Measurements from ENCODE around the gene TP53I11. TPM values are rescaled to one million over a fixed set of nuclear protein-coding genes. Genes with fewer than 3 reads are reported as not detected.

Gene TP53I11
- total and polyA plus RNA-seq, 2 donors (not counting 3 experiments of a cell fraction or from before 2014, with no cell fraction given), result 31.5 to 79.4 TPM

DNA sequence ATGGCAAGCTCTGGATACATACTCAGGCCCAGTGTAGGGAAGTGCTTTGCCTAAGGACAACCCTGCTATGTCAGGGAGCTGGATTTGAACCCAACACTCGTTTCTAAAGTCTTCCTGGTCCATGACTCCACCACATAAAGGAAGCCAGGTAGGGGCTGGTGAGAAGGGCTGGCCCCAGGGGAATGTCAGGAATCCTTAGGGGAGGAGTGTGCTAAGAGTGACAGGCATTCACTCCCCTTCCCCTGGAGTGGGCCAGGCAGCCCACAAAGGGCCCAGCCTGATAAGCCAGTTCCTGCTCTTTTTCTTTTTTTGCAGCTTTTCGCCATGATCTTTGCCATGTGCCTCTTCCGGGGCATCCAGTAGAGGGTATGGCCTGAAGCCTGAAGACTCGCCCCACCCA is 21.9 kb downstream of the TP53I11 start:
- Histone ChIP-seq H3K36me3 (ENCODE audit: control insufficient read depth in 2 of 2, extremely low read depth in 1 of 2, insufficient read depth in 2 of 2, low read length in 2 of 2) (peaks cover 0 to 4% of the 10 kb centered on the region in 2 experiments), H3K9me1 (replicated peaks; ENCODE audit: control insufficient read depth, extremely low read depth, insufficient read depth, low read length) (no peaks in the 10 kb centered on the region), H3K79me2 (ENCODE audit: control insufficient read depth, insufficient read depth, low read length) (no peaks in the 10 kb centered on the region), H3K9ac (replicated peaks; ENCODE audit: extremely low read depth, insufficient read depth, low read length) (no peak overlapping the region), H3K4me1 (ENCODE audit: control insufficient read depth, extremely low read depth, insufficient read depth, low read length) (no peaks in the 10 kb centered on the region), H3K4me2 (ENCODE audit: insufficient read depth, low read length) (no peak overlapping the region), H3K27ac (ENCODE audit: insufficient read depth, low read depth, low read length) (no peak overlapping the region), H4K20me1 (replicated peaks; ENCODE audit: control insufficient read depth, extremely low read depth, insufficient read depth, low read length) (no peaks in the 10 kb centered on the region), H3K9me3 (replicated peaks; ENCODE audit: control insufficient read depth, insufficient read depth, low read length) (no peaks in the 10 kb centered on the region), H3K27me3 (ENCODE audit: control insufficient read depth in 2 of 2, insufficient read depth in 2 of 2, low read length in 2 of 2) (no peaks in the 10 kb centered on the region), H2AFZ (ENCODE audit: low read depth, low read length) (no peak overlapping the region), H3K4me3 (replicated peaks in 1 of 3; ENCODE audit: insufficient read depth in 1 of 3, low read depth in 1 of 3, low read length in 3 of 3) (no peak overlapping the region)
- intact Hi-C loops (cut with micrococcal nuclease), result no loop called here
- BruUV-seq (replicated peaks), result no TSS peak
- dilution Hi-C loops (cut with MboI; ENCODE audit: extremely low pct_ligation_motif_present, low sequenced_read_pairs), result no loop called here
- ChIA-PET POLR2A (no interaction called here), CTCF (interaction anchor here (1.1 to 24.5 kb wide), 7 partner anchors 8 to 311 kb away, joined by 3 to 1618 read pairs (median 7); partner anchors contain the start of gene TSPAN18)
- DNase-seq (ENCODE audit: low read depth, low spot score) (no peak), FAIRE-seq (no peak)
- TF ChIP-seq POLR2AphosphoS5 (IDR thresholded peaks at IDR 0.05; ENCODE audit: insufficient read depth, low read depth, low read length) (no peak), GATA2 (IDR thresholded peaks at IDR 0.05; ENCODE audit: insufficient read depth, insufficient read length, low read depth, low read length) (no peak), MAX (IDR thresholded peaks at IDR 0.05; ENCODE audit: insufficient read depth, insufficient read length) (no peak), JUN (IDR thresholded peaks at IDR 0.05; ENCODE audit: borderline replicate concordance, insufficient read depth, insufficient read length, low read depth) (no peak), EZH2 (IDR thresholded peaks at IDR 0.05; ENCODE audit: borderline replicate concordance, low read depth, low read length, severe bottlenecking) (no peak), POLR2A (IDR thresholded peaks at IDR 0.05; ENCODE audit: low read depth, low read length) (no peak), FOS (IDR thresholded peaks at IDR 0.05; ENCODE audit: borderline replicate concordance, insufficient read depth, low read length) (no peak), CTCF (IDR thresholded peaks at IDR 0.05; ENCODE audit: extremely low read depth in 1 of 2, insufficient read depth in 1 of 2, low read depth in 1 of 2, low read length in 2 of 2) (no peak), MYC (IDR thresholded peaks at IDR 0.05; ENCODE audit: low read depth, low read length) (no peak)

All from endothelial cell of umbilical vein (primary cell).